Measurements from ENCODE around the gene UBE2C.

DNA sequence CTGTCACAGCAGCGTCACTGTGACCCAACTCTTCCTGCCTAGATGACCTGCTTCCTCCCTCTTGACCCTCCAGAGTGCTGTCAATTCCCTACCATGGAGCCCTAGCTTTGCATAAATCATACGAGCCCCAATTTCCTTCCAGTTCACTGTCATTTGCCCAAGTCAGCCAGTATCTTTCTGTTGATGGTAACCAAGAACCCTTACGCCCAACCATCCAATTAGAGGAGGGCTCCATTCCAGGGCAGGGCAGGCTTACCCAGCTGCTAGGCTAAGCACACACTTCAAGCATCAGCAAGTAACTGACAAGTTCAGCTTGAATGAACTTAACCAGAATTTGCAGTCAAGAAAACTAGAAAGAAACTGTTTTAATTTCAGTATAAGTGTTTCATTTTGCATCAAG is 46.5 kb upstream of the UBE2C start:
- TF ChIP-seq CTCF (IDR thresholded peaks at IDR 0.05; ENCODE audit: low read depth, low read length, poor library complexity, severe bottlenecking) (no peak), EZH2phosphoT487 (IDR thresholded peaks at IDR 0.05; ENCODE audit: borderline replicate concordance, low read length) (no peak)

All from DOHH2 (cell line).